ENCODE measurements around the gene GTPBP2. TPM values are rescaled to one million over a fixed set of nuclear protein-coding genes. Genes with fewer than 3 reads are reported as not detected.

The GTPBP2 gene, protein sequence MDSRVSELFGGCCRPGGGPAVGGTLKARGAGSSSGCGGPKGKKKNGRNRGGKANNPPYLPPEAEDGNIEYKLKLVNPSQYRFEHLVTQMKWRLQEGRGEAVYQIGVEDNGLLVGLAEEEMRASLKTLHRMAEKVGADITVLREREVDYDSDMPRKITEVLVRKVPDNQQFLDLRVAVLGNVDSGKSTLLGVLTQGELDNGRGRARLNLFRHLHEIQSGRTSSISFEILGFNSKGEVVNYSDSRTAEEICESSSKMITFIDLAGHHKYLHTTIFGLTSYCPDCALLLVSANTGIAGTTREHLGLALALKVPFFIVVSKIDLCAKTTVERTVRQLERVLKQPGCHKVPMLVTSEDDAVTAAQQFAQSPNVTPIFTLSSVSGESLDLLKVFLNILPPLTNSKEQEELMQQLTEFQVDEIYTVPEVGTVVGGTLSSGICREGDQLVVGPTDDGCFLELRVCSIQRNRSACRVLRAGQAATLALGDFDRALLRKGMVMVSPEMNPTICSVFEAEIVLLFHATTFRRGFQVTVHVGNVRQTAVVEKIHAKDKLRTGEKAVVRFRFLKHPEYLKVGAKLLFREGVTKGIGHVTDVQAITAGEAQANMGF
- total RNA-seq = 32.7 and 36.5 TPM in 2 replicates

GRCh38 chr6:43629104-43629504 lies at the start of gene GTPBP2:
Gene GTPBP2, minus strand, starts transcription at chr6:43629264. Its CDS starts 102 bp downstream, at chr6:43629162.

GRCh38 chr6:43644940-43645612 lies 16.0 kb upstream of the GTPBP2 start, which contains the start of gene RSPH9:
Gene RSPH9, plus strand, starts transcription at chr6:43645036. Its CDS starts 63 bp downstream, at chr6:43645099.

DNA sequence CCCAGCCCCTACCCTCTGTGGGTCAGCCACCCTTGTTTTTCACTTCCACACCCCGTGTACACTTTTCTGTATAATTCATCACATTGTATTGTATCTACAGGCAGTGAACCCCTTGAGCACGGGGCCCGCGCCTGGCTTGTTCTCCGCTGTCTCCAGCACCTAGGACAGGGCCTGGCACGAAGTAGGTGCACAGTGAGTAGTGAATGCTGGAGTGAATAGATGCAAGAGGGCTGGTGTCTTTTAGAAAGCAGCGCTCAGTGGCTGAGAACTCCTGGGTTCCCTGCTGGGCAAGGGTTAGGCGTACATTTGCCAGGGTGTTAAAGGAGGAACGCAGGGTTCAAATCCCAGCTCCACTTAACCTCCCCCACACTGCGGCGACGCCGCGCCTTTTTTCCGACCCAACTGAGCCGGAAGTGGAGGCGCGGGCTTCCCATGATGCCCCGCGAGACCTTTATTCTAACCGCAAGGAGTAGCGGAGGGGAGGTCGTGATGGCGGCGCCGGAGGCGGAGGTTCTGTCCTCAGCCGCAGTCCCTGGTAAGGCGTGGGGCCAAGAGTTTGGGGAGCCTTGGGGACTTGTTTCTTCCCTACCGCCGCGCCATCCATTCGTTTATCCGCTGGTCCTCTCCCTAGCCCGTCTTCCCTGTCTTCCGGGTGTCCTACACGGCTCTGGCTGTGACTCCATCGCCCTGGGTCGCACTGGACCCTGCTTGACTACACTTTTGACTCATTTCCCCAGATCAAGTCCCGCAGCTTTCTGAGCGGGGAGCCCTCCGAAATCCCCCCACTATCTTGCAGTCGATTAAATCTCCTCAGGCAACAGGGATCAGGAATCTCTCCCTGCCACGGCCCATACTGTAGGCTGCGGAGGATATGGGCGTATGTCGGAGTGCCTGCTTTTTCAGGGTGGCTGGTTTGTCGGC lies 6.6 kb upstream of the GTPBP2 start, which contains the start of gene MAD2L1BP:
MAD2L1BP (plus strand) TSS at position 454 of the 921 bp plus-strand sequence; CDS start at position 490, 36 bp downstream.

DNA sequence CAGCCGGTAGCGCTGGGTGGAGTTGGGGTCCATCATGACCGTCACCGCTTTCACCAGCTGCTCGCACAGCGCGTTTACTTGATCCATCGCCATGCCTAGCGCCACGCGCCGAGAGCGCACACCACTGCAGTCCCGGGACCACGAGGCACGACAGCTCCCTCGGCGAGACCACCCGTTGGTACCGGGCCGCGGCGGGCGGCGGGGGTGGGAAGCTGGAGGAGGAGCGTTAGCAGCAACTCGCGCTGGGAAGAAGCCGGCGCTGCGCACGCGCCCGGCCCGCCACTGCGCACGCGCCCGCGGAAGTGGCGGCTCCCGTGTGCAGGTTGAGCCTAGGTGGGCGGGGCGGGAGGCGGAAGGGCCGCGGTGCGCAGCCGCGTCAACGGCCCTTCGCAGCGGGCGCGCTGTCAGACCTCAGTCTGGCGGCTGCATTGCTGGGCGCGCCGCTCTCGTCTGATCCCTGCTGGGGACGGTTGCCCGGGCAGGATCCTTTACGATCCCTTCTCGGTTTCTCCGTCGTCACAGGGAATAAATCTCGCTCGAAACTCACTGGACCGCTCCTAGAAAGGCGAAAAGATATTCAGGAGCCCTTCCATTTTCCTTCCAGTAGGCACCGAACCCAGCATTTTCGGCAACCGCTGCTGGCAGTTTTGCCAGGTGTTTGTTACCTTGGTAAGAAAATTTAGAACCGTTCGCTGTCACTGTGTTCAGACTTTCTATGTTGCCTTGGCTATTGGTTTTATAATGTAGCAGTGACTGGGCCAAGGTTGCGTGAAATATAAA lies 53.1 kb downstream of the GTPBP2 start, which contains the start of the genes POLH and XPO5:
POLH (plus strand) TSS at position 414 of the 780 bp plus-strand sequence. CDS start 6,135 bp downstream, outside the sequence.
XPO5 (minus strand) TSS at position 267 of the 780 bp plus-strand sequence; CDS start at position 93, 174 bp downstream.

Other genes starting within 250 kb of the GTPBP2 start
- 9.9 and 18.0 TPM in 2 replicates for gene ABCC10, start 201.7 kb downstream of the GTPBP2 start, total RNA-seq
- gene DLK2, start 173.7 kb downstream of the GTPBP2 start, total RNA-seq = 1.3 and 1.8 TPM in 2 replicates
- gene TJAP1, start 151.7 kb downstream of the GTPBP2 start, total RNA-seq = 13.0 and 17.3 TPM in 2 replicates
- gene LRRC73, start 118.9 kb downstream of the GTPBP2 start, total RNA-seq = 0.18 and 1.5 TPM in 2 replicates
- 166 TPM in 2 replicates for gene YIPF3, start 112.3 kb downstream of the GTPBP2 start, total RNA-seq
- gene POLR1C, start 112.2 kb downstream of the GTPBP2 start, total RNA-seq = 10.7 and 25.4 TPM in 2 replicates
- 15.2 and 16.7 TPM in 2 replicates for gene XPO5, start 53.2 kb downstream of the GTPBP2 start, total RNA-seq
- 10.5 and 25.9 TPM in 2 replicates for gene POLH, start 53.1 kb downstream of the GTPBP2 start, total RNA-seq
- gene MAD2L1BP, start 6.6 kb upstream of the GTPBP2 start, total RNA-seq = 24.2 and 37.6 TPM in 2 replicates
- gene RSPH9, start 15.8 kb upstream of the GTPBP2 start, total RNA-seq = 0.97 and 1.1 TPM in 2 replicates
- 30.5 and 33.0 TPM in 2 replicates for gene MRPS18A, start 58.5 kb upstream of the GTPBP2 start, total RNA-seq
- 219 and 255 TPM in 2 replicates for gene VEGFA, start 140.9 kb upstream of the GTPBP2 start, total RNA-seq